Mesenchymal stem cell (in vitro differentiated cells and primary cell): ENCODE results near the gene RPS14.

Experiments
- DNase-seq: peaks from one replicate; pipeline ENCODE4 v3.0.0-alpha.2; 2013
- H2AFZ ChIP-seq: one replicate; pipeline ENCODE4 v1.6.1; 2013; ENCODE audit warnings: low read depth, mild to moderate bottlenecking, control low read depth, inconsistent platforms, low read length, moderate library complexity
- H2AK5ac ChIP-seq: 2 replicates; pipeline ENCODE4 v1.6.1; 2013; ENCODE audit warnings: low read length, moderate library complexity, mild to moderate bottlenecking, inconsistent platforms; ENCODE audit not compliant: severe bottlenecking
- H2BK120ac ChIP-seq: one replicate; pipeline ENCODE4 v1.6.1; 2013; ENCODE audit warnings: low read depth, mild to moderate bottlenecking, inconsistent platforms, low read length, moderate library complexity
- H2BK12ac ChIP-seq, 2 experiments: one replicate each; pipeline ENCODE4 v1.6.1; 2013; ENCODE audit warnings: inconsistent platforms in 2 of 2, low read length in 2 of 2, mild to moderate bottlenecking in 2 of 2, moderate library complexity in 2 of 2, control low read depth in 1 of 2
- H2BK15ac ChIP-seq: one replicate; pipeline ENCODE4 v1.6.1; 2013; ENCODE audit warnings: mild to moderate bottlenecking, low read depth, inconsistent platforms; ENCODE audit not compliant: poor library complexity, severe bottlenecking
- H2BK5ac ChIP-seq: 2 replicates; pipeline ENCODE4 v1.6.1; 2013; ENCODE audit warnings: low read depth, mild to moderate bottlenecking, low read length, control low read depth, inconsistent platforms; ENCODE audit not compliant: poor library complexity, severe bottlenecking
- H3K14ac ChIP-seq, 2 experiments: one replicate each; pipeline ENCODE4 v1.6.1; 2013; ENCODE audit warnings: inconsistent platforms in 2 of 2, low read length in 2 of 2, control low read depth in 1 of 2, mild to moderate bottlenecking in 1 of 2, moderate library complexity in 1 of 2
- H3K18ac ChIP-seq, 2 experiments: one replicate each; pipeline ENCODE4 v1.6.1; 2013; ENCODE audit warnings: inconsistent platforms in 2 of 2, low read length in 2 of 2, control low read depth in 1 of 2, low read depth in 1 of 2, mild to moderate bottlenecking in 1 of 2
- H3K23ac ChIP-seq, 2 experiments: one replicate each; pipeline ENCODE4 v1.6.1; 2013; ENCODE audit warnings: inconsistent platforms in 2 of 2, low read length in 2 of 2, mild to moderate bottlenecking in 2 of 2, moderate library complexity in 2 of 2, control low read depth in 1 of 2
- H3K27ac ChIP-seq: 2 replicates; pipeline ENCODE4 v1.5.1; 2013; ENCODE audit warnings: mild to moderate bottlenecking, moderate library complexity, low read length, control low read depth, inconsistent platforms; ENCODE audit not compliant: poor library complexity, severe bottlenecking
- H3K27me3 ChIP-seq, 2 experiments: 2 replicates each; pipeline versions ENCODE4 v1.6.1 to v1.7.0; 2013; ENCODE audit warnings: low read length in 2 of 2, mild to moderate bottlenecking in 2 of 2, moderate library complexity in 2 of 2, control low read depth in 1 of 2, inconsistent platforms in 1 of 2; ENCODE audit not compliant: control insufficient read depth in 1 of 2, insufficient read depth in 1 of 2
- H3K36me3 ChIP-seq, 2 experiments: 2 replicates each; pipeline versions ENCODE4 v1.6.1 to v1.7.0; 2013; ENCODE audit warnings: low read length in 2 of 2, control low read depth in 1 of 2, inconsistent platforms in 1 of 2, low read depth in 1 of 2, mild to moderate bottlenecking in 1 of 2; ENCODE audit not compliant: insufficient read depth in 2 of 2, control insufficient read depth in 1 of 2
- H3K4ac ChIP-seq, 2 experiments: one replicate each; pipeline ENCODE4 v1.6.1; 2013; ENCODE audit warnings: inconsistent platforms in 2 of 2, low read length in 2 of 2, mild to moderate bottlenecking in 2 of 2, moderate library complexity in 2 of 2, control low read depth in 1 of 2, low read depth in 1 of 2
- H3K4me1 ChIP-seq: 2 replicates; pipeline ENCODE4 v1.6.1; 2013; ENCODE audit warnings: low read depth, low read length, control low read depth; ENCODE audit not compliant: control insufficient read depth, insufficient read depth
- H3K4me2 ChIP-seq: 2 replicates; pipeline ENCODE4 v1.6.1; 2013; ENCODE audit warnings: low read length, mild to moderate bottlenecking, inconsistent platforms; ENCODE audit not compliant: poor library complexity, severe bottlenecking
- H3K4me3 ChIP-seq, 2 experiments: 2 replicates each; pipeline versions ENCODE4 v1.5.1 to v1.7.0; 2013; ENCODE audit warnings: low read length in 2 of 2, mild to moderate bottlenecking in 2 of 2, control low read depth in 1 of 2, low read depth in 1 of 2; ENCODE audit not compliant: insufficient read depth in 1 of 2
- H3K79me1 ChIP-seq: replicated peaks from 2 replicates; pipeline ENCODE4 v1.6.1; 2013; ENCODE audit warnings: mild to moderate bottlenecking, control low read depth, low read length, inconsistent platforms; ENCODE audit not compliant: poor library complexity, severe bottlenecking
- H3K9ac ChIP-seq: 2 replicates; pipeline ENCODE4 v1.7.0; 2013; ENCODE audit warnings: mild to moderate bottlenecking, low read length, moderate library complexity
- H3K9me3 ChIP-seq: 2 replicates; pipeline ENCODE4 v1.7.0; 2013; ENCODE audit warnings: mild to moderate bottlenecking, low read length; ENCODE audit not compliant: control insufficient read depth
- H4K8ac ChIP-seq: one replicate; pipeline ENCODE4 v1.6.1; 2013; ENCODE audit warnings: inconsistent platforms, mild to moderate bottlenecking, low read length, moderate library complexity
- H4K91ac ChIP-seq: one replicate; pipeline ENCODE4 v1.6.1; 2013; ENCODE audit warnings: mild to moderate bottlenecking, low read length, inconsistent platforms
- WGBS: methylation state at CpG from one replicate; pipeline ENCODE4 v1.1.7; 2013; ENCODE audit warnings: mixed read lengths; 5-methylcytosine and 5-hydroxymethylcytosine counted together

Gene RPS14

DNA sequence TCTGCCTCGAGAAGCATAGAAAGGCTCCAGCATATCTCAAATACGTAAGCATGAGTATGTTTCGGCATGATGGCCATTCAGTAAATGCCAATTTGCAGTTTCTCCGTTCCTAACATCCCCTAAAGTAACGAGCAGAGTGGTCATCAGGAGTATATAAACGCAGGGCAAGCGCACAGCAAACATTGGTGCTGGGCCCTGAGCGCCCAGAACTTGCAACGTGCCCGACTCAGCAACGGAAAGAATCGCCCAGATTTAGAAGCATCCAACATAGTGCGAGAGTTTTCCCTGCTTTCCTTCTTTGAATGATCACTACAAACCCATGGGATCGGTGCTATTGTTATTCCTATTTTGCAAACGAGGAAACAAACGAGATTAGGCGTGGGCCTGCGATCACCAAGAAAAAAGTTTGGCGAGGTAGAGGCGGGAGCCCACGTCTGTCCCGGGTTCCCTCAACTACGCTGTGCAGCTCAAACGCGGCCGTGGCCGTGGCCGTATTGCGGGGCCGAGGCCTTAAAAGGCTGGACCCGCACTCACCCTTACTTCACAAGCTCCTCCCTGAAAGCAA, 505 bp downstream of the RPS14 start:
- peak overlapping the region; percentile 65 to 98 for H3K18ac ChIP-seq
- H3K27ac ChIP-seq, result peak overlapping the region; percentile 98
- peaks cover 34 to 47% of the 10 kb centered on the region in 2 experiments for H3K36me3 ChIP-seq
- peak overlapping the region; percentile 98 for H3K9ac ChIP-seq
- under 1% methylated on average over 25 of the region's 31 CpGs for WGBS
- peak overlapping the region in 1 of 2 experiments; percentile 73 for H3K14ac ChIP-seq
- H3K4me2 ChIP-seq, result peak overlapping the region; percentile 82
- peak overlapping the region; percentile 77 to 88 for H3K4me3 ChIP-seq
- H3K27me3 ChIP-seq, result no peaks in the 10 kb centered on the region
- peaks cover 4% of the 10 kb centered on the region for H3K79me1 ChIP-seq
- H3K4ac ChIP-seq, result peak overlapping the region; percentile 29 to 88
- H4K8ac ChIP-seq, result peak overlapping the region; percentile 97
- H2BK12ac ChIP-seq, result no peak overlapping the region
- no peaks in the 10 kb centered on the region for H3K9me3 ChIP-seq
- H2BK5ac ChIP-seq, result peak overlapping the region; percentile 90
- no peak overlapping the region for H2BK15ac ChIP-seq
- peak overlapping the region; percentile 11 for H2BK120ac ChIP-seq
- H4K91ac ChIP-seq, result peak overlapping the region; percentile 47
- peaks cover 7% of the 10 kb centered on the region for H3K4me1 ChIP-seq
- peak overlapping the region; percentile 14 to 15 for H3K23ac ChIP-seq
- H2AFZ ChIP-seq, result no peak overlapping the region
- peak overlapping the region; percentile 84 for H2AK5ac ChIP-seq
- peak; percentile 51 for DNase-seq

DNA sequence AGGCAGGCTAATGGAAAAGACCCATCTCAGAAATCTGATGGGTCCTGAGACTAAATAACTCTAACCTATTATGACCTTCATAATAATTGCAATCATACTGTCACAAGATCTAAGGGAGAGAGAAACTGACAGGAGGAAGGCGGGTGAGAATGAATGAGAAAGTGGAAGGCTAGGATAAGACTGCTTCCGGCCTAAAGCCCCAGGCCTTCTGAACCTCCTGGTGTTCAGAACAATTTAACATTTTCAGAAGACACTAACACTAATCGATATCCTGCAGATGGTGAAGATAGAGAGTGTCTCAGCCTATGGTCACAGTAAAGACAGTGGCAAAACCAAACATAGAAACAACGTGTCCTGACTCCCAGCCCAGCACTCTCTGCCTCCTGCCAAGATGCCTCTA, 1.2 kb downstream of the RPS14 start:
- H3K27me3 ChIP-seq, result no peaks in the 10 kb centered on the region
- H2AK5ac ChIP-seq, result no peak overlapping the region
- peak overlapping the region; percentile 15 to 50 for H3K23ac ChIP-seq
- H3K9ac ChIP-seq, result peak overlapping the region; percentile 98
- peaks cover 7% of the 10 kb centered on the region for H3K4me1 ChIP-seq
- no peak overlapping the region for H2BK120ac ChIP-seq
- H2BK12ac ChIP-seq, result no peak overlapping the region
- peak overlapping the region; percentile 82 for H3K4me2 ChIP-seq
- peak overlapping the region in 1 of 2 experiments; percentile 88 for H3K4me3 ChIP-seq
- no peak overlapping the region for H3K18ac ChIP-seq
- no peak overlapping the region for H3K27ac ChIP-seq
- peaks cover 4% of the 10 kb centered on the region for H3K79me1 ChIP-seq
- WGBS, result 0% methylated on average over 2 of the region's 4 CpGs
- H3K4ac ChIP-seq, result no peak overlapping the region
- no peaks in the 10 kb centered on the region for H3K9me3 ChIP-seq
- peak; percentile 28 for DNase-seq
- no peak overlapping the region for H3K14ac ChIP-seq
- no peak overlapping the region for H2BK15ac ChIP-seq
- H3K36me3 ChIP-seq, result peaks cover 41 to 54% of the 10 kb centered on the region in 2 experiments
- no peak overlapping the region for H2AFZ ChIP-seq
- H4K8ac ChIP-seq, result no peak overlapping the region
- no peak overlapping the region for H2BK5ac ChIP-seq
- no peak overlapping the region for H4K91ac ChIP-seq

GRCh38 chr5:150447188-150447587, 2.4 kb downstream of the RPS14 start:
- Histone ChIP-seq H3K4me3 (peak overlapping the region in 1 of 2 experiments; percentile 88), H3K79me1 (peaks cover 4% of the 10 kb centered on the region), H3K27ac (no peak overlapping the region), H3K14ac (no peak overlapping the region), H3K23ac (no peak overlapping the region), H3K18ac (no peak overlapping the region), H2AK5ac (no peak overlapping the region), H4K8ac (no peak overlapping the region), H3K9ac (peak overlapping the region; percentile 98), H3K36me3 (peaks cover 42 to 64% of the 10 kb centered on the region in 2 experiments), H3K4me1 (peaks cover 7% of the 10 kb centered on the region), H3K4ac (no peak overlapping the region), H2BK120ac (no peak overlapping the region), H4K91ac (no peak overlapping the region), H2BK15ac (no peak overlapping the region), H2BK12ac (no peak overlapping the region), H3K27me3 (no peaks in the 10 kb centered on the region), H2BK5ac (no peak overlapping the region), H3K9me3 (no peaks in the 10 kb centered on the region), H3K4me2 (no peak overlapping the region), H2AFZ (no peak overlapping the region)
- no peak for DNase-seq
- over 99% methylated on average over 6 of the region's 6 CpGs for WGBS

GRCh38 chr5:150446583-150446982, 3.0 kb downstream of the RPS14 start:
- no peak overlapping the region for H2BK120ac ChIP-seq
- H2BK5ac ChIP-seq, result no peak overlapping the region
- H3K4ac ChIP-seq, result no peak overlapping the region
- H3K18ac ChIP-seq, result no peak overlapping the region
- H4K91ac ChIP-seq, result no peak overlapping the region
- peaks cover 47 to 70% of the 10 kb centered on the region in 2 experiments for H3K36me3 ChIP-seq
- H3K4me2 ChIP-seq, result no peak overlapping the region
- H4K8ac ChIP-seq, result no peak overlapping the region
- H2AFZ ChIP-seq, result no peak overlapping the region
- WGBS, result 96% methylated on average over 6 of the region's 6 CpGs
- no peak overlapping the region for H3K27ac ChIP-seq
- H3K4me1 ChIP-seq, result peaks cover 10% of the 10 kb centered on the region
- no peak overlapping the region for H2BK15ac ChIP-seq
- no peak overlapping the region for H2AK5ac ChIP-seq
- DNase-seq, result no peak
- no peaks in the 10 kb centered on the region for H3K9me3 ChIP-seq
- H3K79me1 ChIP-seq, result peaks cover 4% of the 10 kb centered on the region
- H3K4me3 ChIP-seq, result peak overlapping the region in 1 of 2 experiments; percentile 17
- H2BK12ac ChIP-seq, result no peak overlapping the region
- H3K9ac ChIP-seq, result peak overlapping the region; percentile 98
- H3K27me3 ChIP-seq, result no peaks in the 10 kb centered on the region
- no peak overlapping the region for H3K23ac ChIP-seq
- H3K14ac ChIP-seq, result peak overlapping the region in 1 of 2 experiments; percentile 7
